Pancreas (tissue), 10 donors: Measurements from ENCODE around the gene PLA2G4E. TPM values are rescaled to one million over a fixed set of nuclear protein-coding genes. Genes with fewer than 3 reads are reported as not detected.
A peak's percentile ranks its signal among the peaks of the same experiment; 100 is the strongest.

ENCODE experiments used
- ATAC-seq, 4 donors: fragments of 200-7000 bp; cut with Tn5 transposase; one replicate each; pipeline versions ENCODE4 v1.8.0 to v1.9.1; 2020; ENCODE audit warnings: mild to moderate bottlenecking in 4 of 4, moderate library complexity in 4 of 4
- DNase-seq, 6 donors: peaks; one replicate each; pipeline ENCODE4 v3.0.0-alpha.2; 2020
- FAIRE-seq: peaks from 2 replicates; lab custom pipeline; 2012; peaks lifted over from hg19 to GRCh38; lab: Jason Lieb, UNC
- H3K27ac ChIP-seq, 4 donors: fragments of 200-600 bp; sonication (generic); 1 replicate in 3 of 4; 2 replicates in 1 of 4; pipeline versions ENCODE4 v1.5.0 to v1.8.0; 2020
- H3K27me3 ChIP-seq, 4 donors: fragments of 200-600 bp; one replicate each; pipeline ENCODE4 v1.8.0; 2021
- H3K36me3 ChIP-seq, 3 donors: fragments of 200-600 bp; sonication (generic) in 1 of 3; one replicate each; pipeline versions ENCODE4 v1.5.0 to v1.8.0; 2020 to 2021
- H3K4me1 ChIP-seq, 3 donors: fragments of 200-600 bp; one replicate each; pipeline ENCODE4 v1.8.0; 2021
- H3K4me3 ChIP-seq, 4 donors: fragments of 200-600 bp; sonication (generic) in 2 of 4; one replicate each; pipeline versions ENCODE4 v1.5.0 to v1.8.0; 2020 to 2021
- H3K9me3 ChIP-seq, 4 donors: fragments of 200-600 bp; one replicate each; pipeline ENCODE4 v1.8.0; 2021
- CTCF ChIP-seq, 4 donors: fragments of 200-600 bp; sonication (generic) in 3 of 4; IDR thresholded peaks; one replicate each; pipeline versions ENCODE4 v1.5.0 to v1.8.0; 2021; ENCODE audit warnings: antibody characterized with exemption in 4 of 4
- WGBS, 2 donors: extraction: QIAGEN DNeasy Blood & Tissue Kit; methylation state at CpG; one replicate each; pipeline ENCODE4 v1.1.7; 2013; 5-methylcytosine and 5-hydroxymethylcytosine counted together
- intact Hi-C, 3 donors: fragments of 100-400 bp; cut with DNase I; formaldehyde crosslinking; loops; one replicate each; pipeline versions ENCODE4 v1.11.1 to v1.14.2; 2022
- polyA plus RNA-seq, 2 donors: library from polyadenylated mRNA; stranded (reverse); fragments of 200-250 nt; gene quantifications; one replicate each; pipeline ENCODE4 v1.2.3, GENCODE V29; 2013
- total RNA-seq, 6 donors: library from RNA; stranded (reverse); fragmentation: NEBNext Ultra II Directional in 4 of 6; extraction: Animal tissue kit (Norgen Biotek cat#: 25700) in 4 of 6; gene quantifications; one replicate each; pipeline versions ENCODE4 v1.2.1 to v1.2.4, GENCODE V29; 2021 to 2023
- donor health status: healthy with polysubstance abuse.
- donor health status: DM: no; HTN: no; CAD: no; lungs with moderate emphysema.
- donor health status: DM: no; HTN: no; CAD: no.
- donor health status: control.
- donor health status: control.
- donor health status: Bipolar disorder and iron deficiency.
- donor health status: DM: yes; HTN: yes; CAD: no.
- donor health status: DM: no; HTN: no; CAD: no.
- donor health status: DM: no; HTN: no; CAD: no.
- donor health status: DM: yes; HTN: yes; CAD: no.

PLA2G4E gene
- total and polyA plus RNA-seq, 8 donors, result 0.05 to 0.06 TPM; not detected in 6

DNA sequence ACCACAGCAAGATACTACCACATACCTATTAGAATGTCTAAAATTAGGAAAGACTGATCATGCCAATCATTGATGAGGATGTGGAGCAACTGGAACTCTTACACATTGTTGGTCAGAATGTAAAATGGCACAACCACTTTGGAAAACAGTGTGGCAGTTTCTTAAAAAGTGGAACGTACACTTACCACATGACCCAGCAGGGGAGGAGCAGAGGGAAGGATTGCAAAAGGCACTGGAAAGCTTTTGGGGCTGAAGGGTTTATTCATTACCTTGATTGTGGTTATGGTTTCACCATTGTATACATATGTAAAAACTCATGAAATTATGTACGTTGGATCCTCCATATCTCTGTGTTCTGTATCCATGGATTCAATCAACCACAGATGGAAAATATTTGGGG is 45.2 kb downstream of the PLA2G4E start:
- Histone ChIP-seq H3K4me3 (no peak overlapping the region), H3K4me1 (peaks cover 0 to 17% (median 14%) of the 10 kb centered on the region in 3 donors), H3K9me3 (no peaks in the 10 kb centered on the region), H3K36me3 (no peaks in the 10 kb centered on the region), H3K27me3 (no peaks in the 10 kb centered on the region), H3K27ac (no peak overlapping the region)
- DNase-seq, result no peak
- WGBS, 2 donors, result 65 to 79% methylated on average over 2 of the region's 2 CpGs
- no peak for ATAC-seq
- no peak for TF ChIP-seq CTCF (IDR thresholded peaks at IDR 0.05)
- FAIRE-seq, result no peak
- intact Hi-C loops, result no loop called here

GRCh38 chr15:41974041-41974440 is 46.8 kb downstream of the PLA2G4E start:
- no peak for FAIRE-seq
- Histone ChIP-seq H3K9me3 (no peaks in the 10 kb centered on the region), H3K27ac (no peak overlapping the region), H3K36me3 (no peaks in the 10 kb centered on the region), H3K4me1 (peaks cover 0 to 25% (median 12%) of the 10 kb centered on the region in 3 donors), H3K4me3 (no peak overlapping the region), H3K27me3 (no peaks in the 10 kb centered on the region)
- 97% methylated on average over 1 of the region's 1 CpG for WGBS, 2 donors
- DNase-seq, result no peak
- intact Hi-C loops, result no loop called here
- TF ChIP-seq CTCF (IDR thresholded peaks at IDR 0.05), result no peak
- no peak for ATAC-seq

- intact Hi-C loops, result no loop called here
- TF ChIP-seq CTCF (IDR thresholded peaks at IDR 0.05), result peak in 1 of 4 donors; percentile 22
- peak; percentile 51 for FAIRE-seq
These were observed 48.3 kb downstream of the PLA2G4E start, which contains the start of gene EHD4 for GRCh38 chr15:41972253-41973242. Gene EHD4 (minus strand): TSS chr15:41972557. CDS start chr15:41972494, 63 bp downstream.

DNA sequence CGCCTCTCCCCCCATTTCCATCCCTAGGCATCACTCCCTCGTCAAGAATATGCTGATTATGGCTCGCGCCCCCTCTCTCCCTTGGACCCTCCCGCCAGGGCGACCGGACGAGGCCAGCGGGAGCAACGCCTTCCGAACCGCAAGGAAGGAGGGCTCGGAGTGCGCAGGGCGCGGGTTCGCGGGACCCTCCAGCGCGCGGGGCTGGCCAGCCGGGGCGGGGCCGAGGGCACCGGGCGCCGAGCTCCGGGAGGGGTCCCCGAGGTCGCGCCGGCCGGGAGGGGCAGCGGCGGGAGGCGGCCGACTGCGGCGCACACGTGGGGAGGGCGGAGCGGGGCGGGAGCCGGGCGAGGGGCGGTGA is 49.0 kb downstream of the PLA2G4E start:
- peak overlapping the region; percentile 94 to 97 (median 97) for H3K27ac ChIP-seq
- FAIRE-seq, result no peak
- H3K27me3 ChIP-seq, result no peaks in the 10 kb centered on the region
- WGBS, 2 donors, result 1% methylated on average over 35 to 46 of the region's 46 CpGs
- no peaks in the 10 kb centered on the region for H3K36me3 ChIP-seq
- DNase-seq, result peak in 4 of 6 donors; percentile 46 to 79 (median 60)
- intact Hi-C loops, result no loop called here
- H3K4me1 ChIP-seq, result peaks cover 0 to 30% (median 12%) of the 10 kb centered on the region in 3 donors
- peak overlapping the region; percentile 79 to 97 (median 95) for H3K4me3 ChIP-seq
- H3K9me3 ChIP-seq, result no peaks in the 10 kb centered on the region
- peak; percentile 45 to 51 (median 48) for ATAC-seq
- no peak for TF ChIP-seq CTCF (IDR thresholded peaks at IDR 0.05)

More at GRCh38 chr15:41972253-41973242, 48.3 kb downstream of the PLA2G4E start, which contains the start of gene EHD4:
- WGBS, 2 donors, result 1% methylated on average over 58 to 72 of the region's 72 CpGs
- H3K27me3 ChIP-seq, result no peaks in the 10 kb centered on the region
- H3K27ac ChIP-seq, result peak within 1 kb of the TSS; percentile 94 to 97 (median 97)
- peaks cover 0 to 30% (median 12%) of the 10 kb centered on the region in 3 donors for H3K4me1 ChIP-seq
- no peaks in the 10 kb centered on the region for H3K36me3 ChIP-seq
- ATAC-seq, result peak; percentile 87 to 94 (median 91)
- peak within 1 kb of the TSS; percentile 79 to 97 (median 95) for H3K4me3 ChIP-seq
- DNase-seq, result peak; percentile 97 to 100 (median 98)
- no peaks in the 10 kb centered on the region for H3K9me3 ChIP-seq
